SU-DHL-6 (cell line): Measurements from ENCODE around the gene C14orf132.

Experiments
- H2AFZ ChIP-seq: fragments of 200-600 bp; sonication (generic); 2 replicates; pipeline ENCODE4 v1.6.1; 2014; ENCODE audit warnings: low read depth, mild to moderate bottlenecking, moderate library complexity, mixed read lengths, antibody characterized with exemption, low read length; ENCODE audit not compliant: severe bottlenecking
- H3F3A ChIP-seq: fragments of 200-600 bp; shearing (Covaris generic); 2 replicates; pipeline ENCODE4 v1.6.0; 2016; ENCODE audit warnings: antibody characterized with exemption, mild to moderate bottlenecking; ENCODE audit not compliant: insufficient read depth
- H3K27ac ChIP-seq: fragments of 200-600 bp; sonication (generic); 2 replicates; pipeline ENCODE4 v1.5.1; 2016; ENCODE audit warnings: low read depth, mild to moderate bottlenecking, low read length, moderate library complexity, mixed read lengths
- H3K27me3 ChIP-seq: fragments of 200-600 bp; sonication (generic), shearing (Covaris generic); 2 replicates; pipeline ENCODE4 v1.6.0; 2014; ENCODE audit warnings: mild to moderate bottlenecking, low read length
- H3K36me3 ChIP-seq: fragments of 200-600 bp; sonication (generic); 2 replicates; pipeline ENCODE4 v1.6.1; 2014; ENCODE audit warnings: mild to moderate bottlenecking, low read length, mixed read lengths
- H3K4me2 ChIP-seq: fragments of 300-600, 200-600 bp; shearing (Covaris generic), sonication (generic); 2 replicates; pipeline ENCODE4 v1.6.0; 2014; ENCODE audit warnings: low read length, low read depth, mild to moderate bottlenecking; ENCODE audit not compliant: poor library complexity, severe bottlenecking
- H3K4me3 ChIP-seq: fragments of 200-600 bp; sonication (generic); 2 replicates; pipeline ENCODE4 v1.5.1; 2014; ENCODE audit warnings: antibody characterized with exemption, low read length, mild to moderate bottlenecking, mixed read lengths; ENCODE audit not compliant: insufficient read depth, poor library complexity, severe bottlenecking
- H3K79me2 ChIP-seq: fragments of 200-600 bp; sonication (generic); 2 replicates; pipeline ENCODE4 v1.6.1; 2014; ENCODE audit warnings: mild to moderate bottlenecking, low read length, moderate library complexity; ENCODE audit not compliant: insufficient read depth
- H3K9ac ChIP-seq: fragments of 200-600 bp; sonication (generic); 2 replicates; pipeline ENCODE4 v1.7.0; 2014; ENCODE audit warnings: mild to moderate bottlenecking, low read length
- H3K9me2 ChIP-seq: fragments of 200-600 bp; sonication (generic); replicated peaks from 2 replicates; pipeline ENCODE4 v1.6.1; 2014; ENCODE audit warnings: low read length; ENCODE audit not compliant: insufficient read depth
- H3K9me3 ChIP-seq: fragments of 200-600 bp; sonication (generic); 2 replicates; pipeline ENCODE4 v1.6.1; 2014; ENCODE audit warnings: low read length, mixed read lengths; ENCODE audit not compliant: insufficient read depth
- H4K20me1 ChIP-seq: fragments of 200-600 bp; sonication (generic); 2 replicates; pipeline ENCODE4 v1.6.1; 2014; ENCODE audit warnings: low read depth, mild to moderate bottlenecking, antibody characterized with exemption, low read length, moderate library complexity, mixed read lengths
- CTCF ChIP-seq: fragments of 200-600 bp; sonication (generic); IDR thresholded peaks from one replicate; pipeline ENCODE4 v1.5.1; 2017; ENCODE audit warnings: antibody characterized with exemption, mild to moderate bottlenecking, low read length, moderate library complexity; ENCODE audit not compliant: insufficient read depth, poor library complexity, severe bottlenecking
- EZH2phosphoT487 ChIP-seq: fragments of 200-600 bp; sonication (generic), shearing (Covaris generic); conservative IDR thresholded peaks from 2 replicates; pipeline ENCODE4 v1.6.1; 2018; ENCODE audit warnings: mild to moderate bottlenecking, antibody characterized with exemption, low read length, moderate library complexity, mixed read lengths

Gene C14orf132

GRCh38 chr14:96117101-96117897, 78.1 kb downstream of the C14orf132 start:
- Histone ChIP-seq H3K27me3 (no peaks in the 10 kb centered on the region), H3K9me2 (no peaks in the 10 kb centered on the region), H3K27ac (no peak overlapping the region), H3K9ac (no peak overlapping the region), H3K36me3 (no peaks in the 10 kb centered on the region), H3K9me3 (peaks cover 20% of the 10 kb centered on the region), H3K4me2 (no peak overlapping the region), H2AFZ (no peak overlapping the region), H4K20me1 (no peaks in the 10 kb centered on the region), H3K79me2 (no peaks in the 10 kb centered on the region), H3K4me3 (no peak overlapping the region), H3F3A (no peaks in the 10 kb centered on the region)
- no peak for TF ChIP-seq EZH2phosphoT487
- no peak for TF ChIP-seq CTCF

GRCh38 chr14:96117960-96118359, 78.8 kb downstream of the C14orf132 start:
- Histone ChIP-seq H3K9me2 (no peaks in the 10 kb centered on the region), H4K20me1 (no peaks in the 10 kb centered on the region), H3K36me3 (no peaks in the 10 kb centered on the region), H2AFZ (no peak overlapping the region), H3K27me3 (no peaks in the 10 kb centered on the region), H3K79me2 (no peaks in the 10 kb centered on the region), H3F3A (no peaks in the 10 kb centered on the region), H3K27ac (no peak overlapping the region), H3K4me2 (no peak overlapping the region), H3K9me3 (peaks cover 13% of the 10 kb centered on the region), H3K4me3 (no peak overlapping the region), H3K9ac (no peak overlapping the region)
- no peak for TF ChIP-seq CTCF
- no peak for TF ChIP-seq EZH2phosphoT487

DNA sequence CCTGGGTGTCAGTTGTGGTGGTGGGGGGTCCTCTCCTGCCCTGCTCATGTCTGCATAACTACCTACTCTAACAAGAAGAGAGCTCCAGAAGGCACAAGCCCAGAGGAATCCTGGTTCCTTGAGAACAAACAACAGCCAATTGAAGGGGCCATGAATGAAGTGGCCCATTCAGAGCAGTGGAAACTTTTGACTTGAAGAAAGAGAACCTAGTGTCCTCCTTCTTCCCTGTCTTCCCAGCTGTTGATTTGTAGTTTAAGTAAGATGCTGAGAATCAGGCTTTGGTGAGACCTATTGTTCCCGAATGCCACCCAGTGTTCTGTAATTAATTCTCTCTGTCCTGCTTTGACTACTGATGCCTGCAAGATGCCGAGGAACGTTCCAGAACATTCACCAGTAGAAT, 79.2 kb downstream of the C14orf132 start:
- Histone ChIP-seq H3K36me3 (no peaks in the 10 kb centered on the region), H3K27me3 (no peaks in the 10 kb centered on the region), H4K20me1 (no peaks in the 10 kb centered on the region), H3K79me2 (no peaks in the 10 kb centered on the region), H3K9me2 (no peaks in the 10 kb centered on the region), H3F3A (no peaks in the 10 kb centered on the region), H3K4me2 (no peak overlapping the region), H3K4me3 (no peak overlapping the region), H2AFZ (no peak overlapping the region), H3K9me3 (peaks cover 9% of the 10 kb centered on the region), H3K27ac (no peak overlapping the region), H3K9ac (no peak overlapping the region)
- TF ChIP-seq CTCF (no peak), EZH2phosphoT487 (no peak)
